Osteoblast (primary cell): Measurements from ENCODE around the gene EXOC2. TPM values are rescaled to one million over a fixed set of nuclear protein-coding genes. Genes with fewer than 3 reads are reported as not detected.

ENCODE experiments used
- DNase-seq: peaks from one replicate; pipeline ENCODE4 v3.0.0; 2011; ENCODE audit warnings: low spot score, mixed read lengths; ENCODE audit not compliant: insufficient read length; ENCODE audit errors: missing footprints
- H2AFZ ChIP-seq: 2 replicates; pipeline ENCODE4 v1.6.0; 2011; ENCODE audit warnings: mild to moderate bottlenecking, low read length
- H3K27ac ChIP-seq: 2 replicates; pipeline ENCODE4 v1.5.1; 2011; ENCODE audit warnings: mild to moderate bottlenecking, low read depth, low read length, moderate library complexity
- H3K27me3 ChIP-seq: 2 replicates; pipeline ENCODE4 v1.6.0; 2012; ENCODE audit warnings: mild to moderate bottlenecking, control low read depth, inconsistent platforms, low read length, moderate library complexity; ENCODE audit not compliant: insufficient read depth
- H3K36me3 ChIP-seq: 2 replicates; pipeline ENCODE4 v1.5.1; 2011; ENCODE audit warnings: mild to moderate bottlenecking, low read length, control low read depth, moderate library complexity; ENCODE audit not compliant: insufficient read depth
- H3K4me1 ChIP-seq: 2 replicates; pipeline ENCODE4 v1.5.1; 2011; ENCODE audit warnings: mild to moderate bottlenecking, low read length, control low read depth, moderate library complexity; ENCODE audit not compliant: insufficient read depth
- H3K4me2 ChIP-seq: 2 replicates; pipeline ENCODE4 v1.6.0; 2011; ENCODE audit warnings: mild to moderate bottlenecking, low read length; ENCODE audit not compliant: insufficient read depth
- H3K4me3 ChIP-seq: fragments of 200-600 bp; sonication (generic); 3 replicates; pipeline ENCODE4 v1.5.1; 2012; ENCODE audit warnings: mild to moderate bottlenecking, low read length, inconsistent platforms; ENCODE audit not compliant: insufficient read depth
- H3K79me2 ChIP-seq: 2 replicates; pipeline ENCODE4 v1.6.0; 2012; ENCODE audit warnings: mild to moderate bottlenecking, low read length, control low read depth, inconsistent platforms; ENCODE audit not compliant: insufficient read depth
- H3K9me3 ChIP-seq: 2 replicates; pipeline ENCODE4 v1.5.1; 2011; ENCODE audit warnings: low read depth, low read length, control low read depth
- H4K20me1 ChIP-seq: 2 replicates; pipeline ENCODE4 v1.6.0; 2012; ENCODE audit warnings: mild to moderate bottlenecking, low read length, control low read depth; ENCODE audit not compliant: insufficient read depth
- CTCF ChIP-seq: IDR thresholded peaks from 2 replicates; pipeline ENCODE4 v1.5.1; 2011; ENCODE audit warnings: mild to moderate bottlenecking, low read depth, low read length, moderate library complexity; ENCODE audit errors: extremely low read depth
- total RNA-seq: library from RNA; depleted of rRNA; stranded (reverse); fragments of >200 nt; gene quantifications from 2 replicates; pipeline ENCODE4 v1.2.3, GENCODE V29; 2012

Gene EXOC2
- total RNA-seq, 1 donor: 19.5 TPM

- H3K27ac ChIP-seq: no peak overlapping the region
- no peak for DNase-seq
- no peaks in the 10 kb centered on the region for H4K20me1 ChIP-seq
- H3K4me3 ChIP-seq: no peak overlapping the region
- H3K9me3 ChIP-seq: no peaks in the 10 kb centered on the region
- no peaks in the 10 kb centered on the region for H3K4me1 ChIP-seq
- H3K36me3 ChIP-seq: no peaks in the 10 kb centered on the region
- no peaks in the 10 kb centered on the region for H3K27me3 ChIP-seq
- no peak for TF ChIP-seq CTCF
- H3K4me2 ChIP-seq: no peak overlapping the region
- no peaks in the 10 kb centered on the region for H3K79me2 ChIP-seq
- H2AFZ ChIP-seq: no peak overlapping the region
Observed at GRCh38 chr6:485655-486170, 207.2 kb downstream of the EXOC2 start.

DNA sequence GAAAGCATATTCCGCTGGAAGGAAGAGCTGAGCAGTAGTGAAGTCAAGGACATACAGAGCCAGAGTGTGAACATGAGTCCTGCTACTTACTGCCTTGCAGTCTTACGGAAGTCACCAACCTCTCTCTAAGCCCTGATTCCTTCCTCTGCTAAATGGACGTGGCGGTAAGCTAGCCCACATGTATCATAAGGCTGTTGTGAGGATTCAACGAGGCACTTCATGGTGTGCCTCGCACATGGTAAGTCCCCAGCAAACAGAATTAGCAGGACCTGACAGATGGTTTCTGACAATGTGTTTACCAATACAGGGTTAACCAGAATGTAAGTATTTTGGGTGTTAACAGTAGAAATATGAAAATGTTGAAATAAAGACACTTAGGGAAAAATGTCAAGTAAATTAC lies 208.2 kb downstream of the EXOC2 start:
- Histone ChIP-seq H3K4me3 (no peak overlapping the region), H3K4me2 (no peak overlapping the region), H2AFZ (no peak overlapping the region), H4K20me1 (no peaks in the 10 kb centered on the region), H3K27me3 (no peaks in the 10 kb centered on the region), H3K4me1 (no peaks in the 10 kb centered on the region), H3K27ac (no peak overlapping the region), H3K36me3 (no peaks in the 10 kb centered on the region), H3K9me3 (no peaks in the 10 kb centered on the region), H3K79me2 (no peaks in the 10 kb centered on the region)
- no peak for DNase-seq
- TF ChIP-seq CTCF: no peak

DNA sequence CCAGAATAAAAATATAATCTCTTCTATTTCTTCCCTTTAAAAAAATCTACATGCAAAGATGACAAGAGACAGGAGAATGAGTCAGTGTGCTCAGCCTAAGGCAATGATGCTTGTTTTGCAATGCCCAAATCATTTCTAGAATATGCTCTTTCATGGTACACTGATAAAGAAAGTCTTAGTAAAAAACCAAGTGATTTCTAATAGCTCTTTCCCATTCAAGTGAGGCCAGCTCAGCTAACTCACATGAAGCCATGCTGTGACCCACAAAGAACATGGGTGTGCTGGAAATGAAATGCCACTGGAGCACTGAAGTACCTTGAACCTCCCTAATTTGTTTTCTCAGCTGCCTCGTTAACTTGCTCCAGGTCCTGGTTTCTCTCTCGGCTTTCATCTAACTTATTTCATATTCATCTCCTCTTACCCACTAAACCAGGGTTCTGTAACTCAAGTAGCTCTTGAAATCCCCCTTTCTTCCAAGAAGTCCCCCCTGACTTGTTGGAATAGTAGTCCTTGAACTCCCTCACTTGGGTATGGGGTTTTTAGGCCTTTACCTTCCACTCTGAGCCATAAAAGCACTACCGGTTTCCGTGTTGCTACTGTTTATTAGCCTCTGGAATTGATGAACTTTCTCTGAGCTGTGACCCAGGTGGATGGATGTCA lies 208.7 kb downstream of the EXOC2 start:
- no peaks in the 10 kb centered on the region for H3K4me1 ChIP-seq
- no peak for TF ChIP-seq CTCF
- H4K20me1 ChIP-seq: no peaks in the 10 kb centered on the region
- DNase-seq: no peak
- no peaks in the 10 kb centered on the region for H3K27me3 ChIP-seq
- no peaks in the 10 kb centered on the region for H3K79me2 ChIP-seq
- H2AFZ ChIP-seq: no peak overlapping the region
- no peaks in the 10 kb centered on the region for H3K9me3 ChIP-seq
- no peak overlapping the region for H3K27ac ChIP-seq
- H3K4me3 ChIP-seq: no peak overlapping the region
- H3K4me2 ChIP-seq: no peak overlapping the region
- H3K36me3 ChIP-seq: no peaks in the 10 kb centered on the region

DNA sequence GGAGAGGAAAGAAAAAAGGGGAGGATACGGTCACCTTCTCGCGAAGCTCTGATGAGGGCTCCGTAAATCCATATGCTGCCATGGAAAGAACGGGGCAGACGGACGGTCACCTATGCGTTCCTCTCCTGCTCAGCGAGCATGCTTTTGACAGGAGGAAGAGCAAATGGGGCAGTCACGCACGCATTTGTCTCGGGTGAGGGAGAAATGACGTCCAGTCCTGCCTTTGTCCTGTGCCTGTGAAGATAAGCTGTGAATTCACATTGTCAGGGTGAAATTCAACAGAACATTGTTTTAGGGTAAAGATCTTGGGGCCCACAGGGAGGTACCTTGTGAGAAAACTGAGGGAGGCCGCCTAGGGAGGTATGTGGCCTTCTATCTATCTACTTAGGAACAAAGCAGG lies 217.6 kb downstream of the EXOC2 start:
- H2AFZ ChIP-seq: no peak overlapping the region
- no peak for DNase-seq
- H3K27ac ChIP-seq: no peak overlapping the region
- H4K20me1 ChIP-seq: no peaks in the 10 kb centered on the region
- no peaks in the 10 kb centered on the region for H3K4me1 ChIP-seq
- no peaks in the 10 kb centered on the region for H3K36me3 ChIP-seq
- no peak for TF ChIP-seq CTCF
- no peaks in the 10 kb centered on the region for H3K9me3 ChIP-seq
- peaks cover 6% of the 10 kb centered on the region for H3K27me3 ChIP-seq
- H3K4me2 ChIP-seq: no peak overlapping the region
- H3K4me3 ChIP-seq: no peak overlapping the region
- no peaks in the 10 kb centered on the region for H3K79me2 ChIP-seq
